HepG2 (cell line): ENCODE results near the gene TPST2. TPM values are rescaled to one million over a fixed set of nuclear protein-coding genes. Genes with fewer than 3 reads are reported as not detected.

Experiments
- THAP11 ChIP-seq: IDR thresholded peaks from 2 replicates; pipeline ENCODE4 v1.6.1; 2016; ENCODE audit warnings: missing biosample characterization, missing genetic modification reagents
- ZNF33B ChIP-seq: sonication (generic); formaldehyde crosslinking; IDR thresholded peaks from 2 replicates; pipeline ENCODE4 v1.5.1; 2020; ENCODE audit warnings: mild to moderate bottlenecking, missing genetic modification reagents
- ZNF724P ChIP-seq: sonication (generic); formaldehyde crosslinking; IDR thresholded peaks from 2 replicates; pipeline ENCODE4 v1.8.0; 2022; ENCODE audit warnings: missing genetic modification reagents, borderline replicate concordance
- polyA plus RNA-seq, 8 experiments: library from polyadenylated mRNA; depleted of rRNA in 3 of 8; stranded (reverse) in 7 of 8; unstranded in 1 of 8; fragments of >200 nt; fragmentation: Illumina TruSeq in 4 of 8; extraction: Trizol in 4 of 8; gene quantifications; 2 replicates each; pipeline versions ENCODE4 v1.2.1 to v1.2.3, GENCODE V29; 2011 to 2016; ENCODE audit warnings: low read depth in 4 of 8, missing spikeins in 1 of 8, mixed read lengths in 1 of 8; ENCODE audit not compliant: insufficient read depth in 1 of 8
- total RNA-seq, 5 experiments: library from RNA; depleted of rRNA; stranded (reverse); fragments of >200 nt; fragmentation: Illumina TruSeq; extraction: Trizol; gene quantifications; 2 replicates each; pipeline ENCODE4 v1.2.3, GENCODE V29; 2016; ENCODE audit warnings: low read depth in 1 of 5
- TF ChIP-seq, protein P1 (sequence below): sonication (generic); formaldehyde crosslinking; IDR thresholded peaks from 2 replicates; pipeline ENCODE4 v1.4.0; 2020; ENCODE audit warnings: mild to moderate bottlenecking, missing genetic modification reagents

The TPST2 gene
- total and polyA plus RNA-seq, 2 of the 13 experiments (the other 11 are each of a cell fraction or from before 2014, with no cell fraction given): 15.2 to 23.8 TPM

DNA sequence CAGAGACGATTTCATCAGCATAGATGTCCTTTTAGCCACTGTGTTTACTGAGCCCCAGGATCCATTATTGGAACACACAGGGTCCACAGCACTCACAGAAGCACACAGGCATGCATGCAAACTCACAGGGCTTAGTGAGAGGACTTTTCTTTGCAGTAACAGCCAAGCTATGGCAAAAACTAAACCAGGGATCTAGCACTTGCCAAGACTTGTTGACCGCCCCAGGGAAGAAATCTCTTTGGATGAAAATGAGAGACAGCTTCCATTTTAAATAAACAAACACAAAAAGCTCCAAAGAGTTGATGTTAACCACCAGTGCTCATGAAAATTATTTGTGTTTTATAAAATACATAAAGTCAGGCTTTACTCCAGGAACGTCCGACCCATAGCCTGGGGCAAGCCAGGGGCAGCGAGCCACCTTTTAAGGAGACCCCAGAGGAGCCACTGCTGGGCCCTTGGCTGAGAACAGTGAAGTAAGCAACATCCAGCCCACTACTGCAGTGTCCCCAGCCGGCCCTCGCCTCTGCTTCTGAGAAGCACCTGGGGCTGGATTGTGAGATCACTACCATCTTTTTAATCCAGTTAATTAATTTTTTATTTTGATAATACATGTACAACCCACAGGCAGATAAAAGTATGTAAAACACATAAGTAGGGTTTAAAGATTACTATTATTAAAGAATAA lies 55.6 kb downstream of the TPST2 start (continued):
- TF ChIP-seq, protein P1, sequence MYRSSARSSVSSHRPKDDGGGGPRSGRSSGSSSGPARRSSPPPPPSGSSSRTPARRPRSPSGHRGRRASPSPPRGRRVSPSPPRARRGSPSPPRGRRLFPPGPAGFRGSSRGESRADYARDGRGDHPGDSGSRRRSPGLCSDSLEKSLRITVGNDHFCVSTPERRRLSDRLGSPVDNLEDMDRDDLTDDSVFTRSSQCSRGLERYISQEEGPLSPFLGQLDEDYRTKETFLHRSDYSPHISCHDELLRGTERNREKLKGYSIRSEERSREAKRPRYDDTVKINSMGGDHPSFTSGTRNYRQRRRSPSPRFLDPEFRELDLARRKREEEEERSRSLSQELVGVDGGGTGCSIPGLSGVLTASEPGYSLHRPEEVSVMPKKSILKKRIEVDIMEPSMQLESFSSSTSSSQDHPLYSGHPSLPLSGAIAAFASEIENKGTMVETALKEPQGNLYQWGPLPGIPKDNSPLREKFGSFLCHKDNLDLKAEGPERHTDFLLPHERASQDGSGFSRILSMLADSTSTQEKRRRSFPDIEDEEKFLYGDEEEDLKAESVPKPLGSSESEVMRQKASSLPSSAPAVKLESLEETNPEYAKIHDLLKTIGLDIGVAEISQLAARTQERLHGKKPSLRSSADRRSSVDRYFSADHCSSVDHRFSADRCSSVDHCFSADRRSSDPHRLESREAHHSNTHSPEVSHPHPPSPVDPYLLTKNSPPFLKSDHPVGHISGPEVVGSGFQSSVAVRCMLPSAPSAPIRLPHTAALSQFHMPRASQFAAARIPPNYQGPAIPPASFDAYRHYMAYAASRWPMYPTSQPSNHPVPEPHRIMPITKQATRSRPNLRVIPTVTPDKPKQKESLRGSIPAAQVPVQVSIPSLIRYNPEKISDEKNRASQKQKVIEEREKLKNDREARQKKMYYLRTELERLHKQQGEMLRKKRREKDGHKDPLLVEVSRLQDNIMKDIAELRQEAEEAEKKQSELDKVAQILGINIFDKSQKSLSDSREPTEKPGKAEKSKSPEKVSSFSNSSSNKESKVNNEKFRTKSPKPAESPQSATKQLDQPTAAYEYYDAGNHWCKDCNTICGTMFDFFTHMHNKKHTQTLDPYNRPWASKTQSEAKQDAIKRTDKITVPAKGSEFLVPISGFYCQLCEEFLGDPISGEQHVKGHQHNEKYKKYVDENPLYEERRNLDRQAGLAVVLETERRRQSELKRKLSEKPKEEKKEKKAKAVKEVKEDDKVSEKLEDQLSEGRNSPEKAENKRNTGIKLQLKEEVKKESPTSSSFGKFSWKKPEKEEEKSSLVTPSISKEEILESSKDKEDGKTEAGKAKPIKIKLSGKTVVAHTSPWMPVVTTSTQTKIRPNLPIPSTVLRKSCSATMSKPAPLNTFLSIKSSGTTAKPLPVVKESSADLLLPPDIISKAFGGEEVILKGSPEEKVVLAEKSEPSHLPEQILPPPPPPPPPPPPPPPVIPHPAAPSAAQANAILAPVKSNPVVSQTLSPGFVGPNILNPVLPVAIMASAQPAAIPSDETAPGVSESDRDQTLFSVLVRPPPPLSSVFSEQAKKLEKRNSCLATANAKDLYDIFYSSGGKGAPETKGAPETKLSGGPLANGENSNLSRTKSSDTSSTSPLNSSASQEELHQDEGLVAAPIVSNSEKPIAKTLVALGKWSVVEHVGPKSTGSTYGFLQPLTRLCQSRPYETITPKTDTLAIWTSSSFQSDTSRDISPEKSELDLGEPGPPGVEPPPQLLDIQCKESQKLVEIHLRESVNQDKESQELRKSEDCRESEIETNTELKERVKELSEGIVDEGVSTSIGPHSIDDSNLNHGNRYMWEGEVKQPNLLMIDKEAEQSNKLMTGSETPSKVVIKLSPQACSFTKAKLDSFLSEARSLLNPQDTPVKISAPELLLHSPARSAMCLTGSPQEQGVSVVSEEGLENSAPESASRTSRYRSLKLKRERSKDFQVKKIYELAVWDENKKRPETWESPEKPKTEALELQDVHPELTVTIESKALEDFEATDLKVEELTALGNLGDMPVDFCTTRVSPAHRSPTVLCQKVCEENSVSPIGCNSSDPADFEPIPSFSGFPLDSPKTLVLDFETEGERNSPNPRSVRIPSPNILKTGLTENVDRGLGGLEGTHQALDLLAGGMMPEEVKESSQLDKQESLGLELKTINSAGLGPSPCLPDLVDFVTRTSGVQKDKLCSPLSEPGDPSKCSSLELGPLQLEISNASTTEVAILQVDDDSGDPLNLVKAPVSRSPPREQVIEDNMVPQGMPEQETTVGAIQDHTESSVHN (CRISPR knock-in tag): no peak
- TF ChIP-seq ZNF724P (CRISPR knock-in tag): no peak
- TF ChIP-seq THAP11 (CRISPR knock-in tag): no peak
- TF ChIP-seq ZNF33B (CRISPR knock-in tag): no peak
